Muscle layer of duodenum (tissue), 2 donors: ENCODE data around the gene SCGB1D1.
"Not testable (repeated sequence)": the region's sequence is repeated elsewhere in the genome, so short reads cannot be mapped to it uniquely, and the experiment has no call there.

ENCODE experiments used
- H3K27ac ChIP-seq: one replicate; pipeline ENCODE4 v1.7.0; 2013; ENCODE audit warnings: mild to moderate bottlenecking, low read length
- H3K27me3 ChIP-seq: one replicate; pipeline ENCODE4 v1.7.0; 2013; ENCODE audit warnings: low read depth, mild to moderate bottlenecking, control low read depth, low read length
- H3K36me3 ChIP-seq, 2 donors: one replicate each; pipeline ENCODE4 v1.7.0; 2013; ENCODE audit warnings: low read length in 2 of 2, control low read depth in 1 of 2, mild to moderate bottlenecking in 1 of 2; ENCODE audit not compliant: insufficient read depth in 2 of 2, control insufficient read depth in 1 of 2
- H3K4me1 ChIP-seq, 2 donors: one replicate each; pipeline ENCODE4 v1.7.0; 2013; ENCODE audit warnings: low read length in 2 of 2, mild to moderate bottlenecking in 2 of 2, control low read depth in 1 of 2, moderate library complexity in 1 of 2; ENCODE audit not compliant: insufficient read depth in 2 of 2, control insufficient read depth in 1 of 2
- H3K4me3 ChIP-seq, 2 donors: one replicate each; pipeline ENCODE4 v1.7.0; 2013; ENCODE audit warnings: low read length in 2 of 2, low read depth in 1 of 2, mild to moderate bottlenecking in 1 of 2
- H3K9me3 ChIP-seq, 2 donors: one replicate each; pipeline ENCODE4 v1.7.0; 2013; ENCODE audit warnings: low read length in 2 of 2, control low read depth in 1 of 2, mild to moderate bottlenecking in 1 of 2; ENCODE audit not compliant: control insufficient read depth in 1 of 2
- donor health status: healthy.

Gene SCGB1D1

GRCh38 chr11:62169935-62170334 is 20.1 kb upstream of the SCGB1D1 start:
- H3K4me3 ChIP-seq: no peak overlapping the region
- H3K4me1 ChIP-seq: no peaks in the 10 kb centered on the region
- no peak overlapping the region for H3K27ac ChIP-seq
- no peaks in the 10 kb centered on the region for H3K9me3 ChIP-seq
- no peaks in the 10 kb centered on the region for H3K27me3 ChIP-seq
- no peaks in the 10 kb centered on the region for H3K36me3 ChIP-seq

DNA sequence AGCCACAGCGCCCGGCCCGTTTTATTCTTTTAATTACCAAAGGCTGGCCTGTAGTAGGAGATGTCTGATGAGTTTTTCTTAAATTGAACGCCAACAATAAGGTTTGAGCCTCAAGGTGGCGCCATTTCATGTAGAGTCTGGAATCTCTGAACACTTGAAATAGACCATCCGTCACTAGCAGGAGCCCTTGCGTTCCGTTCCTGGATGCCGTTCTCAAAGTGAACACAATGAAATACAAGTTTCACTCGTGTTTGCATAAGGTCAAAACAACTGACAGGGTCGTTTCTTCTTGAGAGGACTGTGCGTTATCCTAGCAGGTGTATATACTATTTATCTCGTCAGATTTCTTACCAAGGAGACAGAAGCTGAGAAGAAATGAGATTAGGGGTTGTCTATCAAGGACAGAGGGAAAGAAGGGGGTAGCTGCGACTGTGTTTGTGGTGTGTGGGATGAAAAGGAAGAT is 18.7 kb upstream of the SCGB1D1 start:
- H3K36me3 ChIP-seq: no peaks in the 10 kb centered on the region
- H3K27me3 ChIP-seq: no peaks in the 10 kb centered on the region
- no peak overlapping the region for H3K4me3 ChIP-seq
- no peak overlapping the region for H3K27ac ChIP-seq
- no peaks in the 10 kb centered on the region for H3K9me3 ChIP-seq
- H3K4me1 ChIP-seq: no peaks in the 10 kb centered on the region

- H3K4me3 ChIP-seq: no peak overlapping the region
- H3K36me3 ChIP-seq: no peaks in the 10 kb centered on the region
- H3K27ac ChIP-seq: no peak overlapping the region
- H3K9me3 ChIP-seq: no peaks in the 10 kb centered on the region
- H3K27me3 ChIP-seq: no peaks in the 10 kb centered on the region
- no peaks in the 10 kb centered on the region for H3K4me1 ChIP-seq
Observed at GRCh38 chr11:62172294-62172693, 17.7 kb upstream of the SCGB1D1 start.

DNA sequence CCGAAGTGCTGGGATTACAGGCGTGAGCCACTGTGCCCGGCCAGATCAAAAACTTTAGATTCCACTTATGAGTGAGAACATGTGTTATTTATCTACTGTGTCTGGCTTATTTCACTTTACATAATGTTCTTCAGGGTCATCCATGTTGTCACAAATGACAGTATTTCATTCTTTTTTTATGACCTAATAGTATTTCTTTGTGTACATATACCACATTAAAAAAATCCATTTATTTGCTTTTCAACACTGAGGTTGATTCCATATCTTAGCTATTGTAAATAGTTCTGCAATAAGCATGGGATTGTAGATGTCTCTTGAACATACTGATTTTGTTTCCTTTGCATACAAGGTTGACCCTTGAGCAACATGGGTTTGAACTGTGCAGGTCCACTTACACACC is 13.2 kb upstream of the SCGB1D1 start:
- H3K27ac ChIP-seq: no peak overlapping the region
- H3K36me3 ChIP-seq: no peaks in the 10 kb centered on the region
- no peaks in the 10 kb centered on the region for H3K27me3 ChIP-seq
- H3K9me3 ChIP-seq: no peaks in the 10 kb centered on the region
- no peaks in the 10 kb centered on the region for H3K4me1 ChIP-seq
- no peak overlapping the region for H3K4me3 ChIP-seq

GRCh38 chr11:62179995-62180394 is 10.0 kb upstream of the SCGB1D1 start:
- H3K4me1 ChIP-seq: no peaks in the 10 kb centered on the region
- H3K4me3 ChIP-seq: no peak overlapping the region
- H3K27me3 ChIP-seq: no peaks in the 10 kb centered on the region
- H3K36me3 ChIP-seq: no peaks in the 10 kb centered on the region
- no peaks in the 10 kb centered on the region for H3K9me3 ChIP-seq
- no peak overlapping the region for H3K27ac ChIP-seq

DNA sequence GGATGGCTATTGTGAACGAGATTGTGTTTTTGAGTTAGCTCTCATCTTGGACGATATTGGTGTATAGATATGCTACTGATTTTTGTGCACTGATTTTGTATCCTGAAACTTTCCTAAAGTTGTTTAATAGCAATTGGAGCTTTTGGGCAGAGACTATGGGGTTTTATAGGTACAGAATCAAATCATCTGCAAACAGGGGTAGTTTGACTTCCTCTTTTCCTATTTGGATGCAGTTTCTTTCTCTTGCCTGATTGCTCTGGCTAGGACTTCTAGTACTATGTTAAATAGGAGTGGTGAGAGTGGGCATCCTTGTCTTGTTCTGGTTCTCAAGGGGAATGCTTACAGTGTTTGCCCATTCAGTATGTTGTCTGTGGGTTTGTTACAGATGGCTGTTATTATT is 8.9 kb upstream of the SCGB1D1 start:
- Histone ChIP-seq H3K9me3 (no peaks in the 10 kb centered on the region), H3K36me3 (no peaks in the 10 kb centered on the region), H3K4me1 (no peaks in the 10 kb centered on the region), H3K27me3 (no peaks in the 10 kb centered on the region), H3K27ac (no peak overlapping the region), H3K4me3 (no peak overlapping the region)

DNA sequence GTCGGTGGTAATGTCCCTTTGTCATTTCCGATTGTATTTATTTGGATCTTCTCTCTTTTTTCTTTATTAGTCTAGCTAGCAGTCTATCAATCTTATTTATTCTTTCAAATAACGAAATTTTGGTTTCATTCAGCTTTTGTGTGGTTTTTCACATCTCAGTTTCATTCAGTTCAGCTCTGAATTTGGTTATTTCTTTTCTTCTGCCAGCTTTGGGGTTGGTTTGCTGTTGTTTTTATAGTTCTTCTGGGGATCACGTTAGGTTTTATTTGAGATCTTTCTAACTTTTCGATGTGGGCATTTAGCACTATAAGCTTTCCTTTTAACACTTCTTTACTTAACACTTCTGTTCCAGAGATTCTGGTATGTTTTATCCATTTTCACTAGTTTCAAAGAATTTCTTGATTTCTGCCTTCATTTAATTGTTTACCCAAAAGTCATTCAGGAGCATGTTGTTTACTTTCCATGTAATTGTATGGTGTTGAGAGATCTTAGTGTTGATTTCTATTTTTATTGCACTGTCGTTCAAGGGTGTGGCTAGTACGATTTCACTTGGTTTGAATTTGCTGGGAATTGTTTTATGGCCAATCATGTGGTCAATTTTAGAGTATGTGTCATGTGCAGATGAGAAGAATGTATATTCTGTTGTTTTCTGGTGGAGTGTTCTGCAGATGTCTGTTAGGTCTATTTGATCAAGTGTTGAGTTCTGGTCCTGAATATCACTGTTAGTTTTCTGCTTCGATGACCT is 7.7 kb upstream of the SCGB1D1 start:
- no peaks in the 10 kb centered on the region for H3K4me1 ChIP-seq
- no peak overlapping the region for H3K27ac ChIP-seq
- no peaks in the 10 kb centered on the region for H3K9me3 ChIP-seq
- no peaks in the 10 kb centered on the region for H3K36me3 ChIP-seq
- H3K27me3 ChIP-seq: no peaks in the 10 kb centered on the region
- no peak overlapping the region for H3K4me3 ChIP-seq

DNA sequence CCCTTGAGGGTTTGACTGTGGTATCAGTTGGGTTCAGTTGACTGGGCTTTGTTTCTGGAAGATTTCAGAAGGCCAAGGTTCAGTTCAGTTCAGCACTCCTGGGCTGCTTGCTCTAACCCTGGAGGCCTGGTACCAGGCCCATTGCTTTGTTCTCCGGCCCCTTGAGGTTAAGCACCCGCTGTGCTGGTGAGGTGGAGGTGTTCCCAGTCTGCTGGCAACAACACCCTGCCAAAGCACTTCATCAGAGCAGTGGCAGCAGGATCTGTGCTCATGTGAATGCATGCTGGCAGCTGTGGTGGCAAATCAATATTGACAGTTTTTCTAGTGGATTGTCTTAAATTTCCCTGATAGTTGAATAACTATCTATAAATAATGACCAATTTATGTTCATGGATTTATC is 3.8 kb upstream of the SCGB1D1 start:
- no peaks in the 10 kb centered on the region for H3K9me3 ChIP-seq
- H3K36me3 ChIP-seq: no peaks in the 10 kb centered on the region
- no peak overlapping the region for H3K27ac ChIP-seq
- H3K4me3 ChIP-seq: no peak overlapping the region
- H3K27me3 ChIP-seq: no peaks in the 10 kb centered on the region
- no peaks in the 10 kb centered on the region for H3K4me1 ChIP-seq

- Histone ChIP-seq H3K4me3 (no peak overlapping the region), H3K27me3 (no peaks in the 10 kb centered on the region), H3K27ac (no peak overlapping the region), H3K9me3 (no peaks in the 10 kb centered on the region), H3K36me3 (no peaks in the 10 kb centered on the region), H3K4me1 (no peaks in the 10 kb centered on the region)
Observed at GRCh38 chr11:62193952-62194351, 3.9 kb downstream of the SCGB1D1 start.

GRCh38 chr11:62195010-62195409 is 5.0 kb downstream of the SCGB1D1 start:
- not testable (repeated sequence) for H3K9me3 ChIP-seq, H3K4me1 ChIP-seq, H3K27ac ChIP-seq, H3K36me3 ChIP-seq, H3K4me3 ChIP-seq, H3K27me3 ChIP-seq

GRCh38 chr11:62195945-62196344 is 5.9 kb downstream of the SCGB1D1 start:
- Histone ChIP-seq H3K4me1 (no peaks in the 10 kb centered on the region), H3K4me3 (no peak overlapping the region), H3K27me3 (no peaks in the 10 kb centered on the region)

GRCh38 chr11:62197400-62197799 is 7.4 kb downstream of the SCGB1D1 start:
- not testable (repeated sequence) for H3K4me3 ChIP-seq, H3K27me3 ChIP-seq, H3K9me3 ChIP-seq, H3K27ac ChIP-seq, H3K36me3 ChIP-seq, H3K4me1 ChIP-seq

More at GRCh38 chr11:62195945-62196344, 5.9 kb downstream of the SCGB1D1 start:
- Histone ChIP-seq H3K27ac (no peak overlapping the region), H3K36me3 (no peaks in the 10 kb centered on the region), H3K9me3 (no peaks in the 10 kb centered on the region)
